Stimulated activated CD4-positive, alpha-beta T cell treated with anti-CD3 and anti-CD28 coated beads, TNF-alpha, amount 100 ng/mL, for 24 hours (primary cell): ENCODE data around the gene CDON.
"Not testable (repeated sequence)": the region's sequence is repeated elsewhere in the genome, so short reads cannot be mapped to it uniquely, and the experiment has no call there.

Experiments
- DNase-seq, 3 experiments: peaks; one replicate each; pipeline ENCODE4 v3.0.0-alpha.2; 2020; ENCODE audit warnings: low read depth in 3 of 3

The CDON gene

DNA sequence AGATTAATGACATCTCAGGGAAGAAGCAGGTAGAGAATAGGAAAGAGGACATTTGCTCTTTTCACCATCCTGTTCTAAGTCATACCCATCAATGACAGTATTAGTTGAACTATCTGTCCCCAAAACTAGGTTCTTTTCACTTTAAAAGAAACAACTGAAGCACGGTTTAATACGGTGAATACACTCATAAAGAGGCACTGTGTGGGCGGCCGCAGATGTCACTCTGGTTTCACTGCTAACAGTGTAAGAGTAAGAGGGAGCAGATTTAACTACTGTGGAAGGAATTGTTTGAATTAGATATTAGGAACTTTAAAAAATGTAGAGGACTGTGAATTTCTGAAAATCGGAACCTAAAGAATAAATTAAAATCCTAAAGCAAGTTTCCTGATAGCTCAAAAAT is 67.4 kb downstream of the CDON start:
- DNase-seq: peak; percentile 7 to 57 (median 9)

DNA sequence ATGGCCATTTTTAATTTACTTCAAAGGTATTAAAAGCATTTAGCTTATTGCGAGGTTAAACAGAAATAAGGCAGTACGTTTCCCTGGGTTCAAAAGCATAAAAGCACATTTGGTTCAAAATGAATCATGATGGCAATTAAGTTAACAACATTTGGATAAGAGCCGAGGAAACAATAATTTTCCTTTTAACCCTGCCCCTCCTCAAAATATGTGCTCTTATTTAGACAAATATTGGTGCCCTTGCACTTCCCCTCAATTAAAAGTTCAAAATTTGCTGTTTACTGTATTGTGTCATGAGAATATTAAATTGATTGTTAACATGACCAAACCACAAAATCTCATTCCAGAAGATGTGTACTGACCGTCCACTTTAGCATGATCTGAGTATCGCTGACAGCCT is 68.2 kb downstream of the CDON start:
- no peak for DNase-seq

DNA sequence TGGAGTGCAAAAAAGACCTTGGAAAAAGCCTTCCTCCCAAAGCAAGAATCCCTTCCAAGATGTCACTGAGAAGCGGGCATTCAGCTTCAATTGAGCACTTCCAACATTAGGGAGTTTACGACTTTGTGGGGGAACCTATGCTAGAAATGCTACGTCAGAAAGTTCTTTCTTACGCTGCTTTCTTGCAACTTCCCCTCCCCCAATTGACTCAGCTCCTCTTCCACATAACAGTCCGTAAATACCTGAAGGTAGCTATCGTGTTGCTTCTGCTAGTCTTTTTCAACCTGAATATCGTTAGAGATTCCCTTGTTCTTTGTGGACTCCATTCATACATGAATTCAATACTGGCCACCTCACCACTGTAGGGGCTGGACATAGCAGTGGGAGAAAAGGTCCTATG is 69.8 kb downstream of the CDON start:
- no peak for DNase-seq

DNA sequence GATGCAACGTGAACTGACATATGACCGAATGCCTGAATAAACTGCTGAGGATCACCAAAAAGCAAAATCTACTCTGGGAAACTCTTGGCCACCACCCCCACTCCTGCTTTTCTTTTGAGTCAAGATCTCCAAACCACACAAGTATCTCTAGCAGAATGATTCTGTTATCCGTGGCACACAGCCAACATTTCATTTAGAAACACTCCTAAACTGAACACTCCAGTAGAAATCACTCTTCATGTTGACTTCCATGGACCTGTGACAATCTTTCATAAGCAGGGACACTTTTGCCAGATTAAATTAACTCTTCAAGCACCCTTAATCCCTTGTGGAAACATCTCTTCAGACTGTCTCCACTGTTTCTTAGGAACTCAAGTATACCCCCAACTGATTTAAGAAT is 72.4 kb downstream of the CDON start:
- no peak for DNase-seq

DNA sequence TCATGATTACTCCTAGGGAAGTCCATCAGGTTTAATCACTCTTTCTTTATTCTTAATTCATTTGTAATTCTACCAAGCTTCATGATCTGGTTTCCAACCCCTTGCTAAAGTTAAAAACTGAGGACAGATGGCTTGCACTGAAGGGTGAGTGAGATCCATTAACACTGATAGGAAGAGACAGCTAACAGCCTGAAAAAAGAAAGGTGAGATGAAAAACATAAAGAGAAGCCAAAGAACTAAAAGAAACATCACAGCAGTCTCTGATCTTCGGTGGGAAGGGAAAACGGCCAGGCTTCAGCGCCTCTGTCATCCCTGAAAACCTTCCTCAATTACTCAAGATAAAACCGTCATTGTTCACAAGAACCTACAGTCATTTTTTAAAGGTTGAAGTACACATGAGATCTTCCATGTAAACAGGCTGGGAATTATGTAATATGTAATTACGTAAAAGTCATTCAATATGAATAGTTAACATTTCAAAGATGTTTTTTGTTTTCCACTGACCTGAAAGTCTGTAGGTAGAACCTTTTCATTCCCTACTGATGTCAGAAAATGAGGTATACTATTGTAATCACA is 75.5 kb downstream of the CDON start:
- DNase-seq: no peak

DNA sequence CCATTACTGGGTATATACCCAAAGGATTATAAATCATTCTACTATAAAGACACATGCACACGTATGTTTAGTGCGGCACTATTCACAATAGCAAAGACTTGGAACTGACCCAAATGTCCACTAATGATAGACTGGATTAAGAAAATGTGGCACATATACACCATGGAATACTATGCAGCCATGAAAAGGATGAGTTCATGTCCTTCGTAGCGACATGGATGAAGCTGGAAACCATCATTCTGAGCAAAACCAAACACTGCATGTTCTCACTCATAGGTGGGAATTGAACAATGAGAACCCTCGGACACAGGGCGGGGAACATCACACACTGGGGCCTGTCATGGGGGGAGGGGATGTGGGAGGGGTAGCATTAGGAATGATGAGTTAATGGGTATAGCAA is 76.7 kb downstream of the CDON start:
- not testable (repeated sequence) for DNase-seq

DNA sequence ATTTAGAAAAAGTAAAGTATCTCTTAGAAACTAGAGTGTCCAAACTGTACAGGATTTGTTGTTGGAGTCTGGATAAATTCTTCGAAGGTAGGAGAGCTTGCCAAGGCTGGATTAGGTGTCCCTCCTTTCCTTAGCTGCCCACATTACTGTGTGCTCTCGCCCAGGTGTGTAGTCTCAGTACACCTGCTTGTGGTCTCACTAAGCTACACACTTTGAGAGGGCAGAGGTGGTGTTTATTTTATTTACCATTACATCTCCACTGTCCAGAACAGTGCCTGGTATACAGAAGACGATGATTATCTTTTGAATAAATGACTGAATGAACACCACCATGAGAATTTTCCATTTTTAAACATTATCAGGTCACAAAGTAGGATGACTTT is 80.3 kb downstream of the CDON start:
- DNase-seq: no peak

DNA sequence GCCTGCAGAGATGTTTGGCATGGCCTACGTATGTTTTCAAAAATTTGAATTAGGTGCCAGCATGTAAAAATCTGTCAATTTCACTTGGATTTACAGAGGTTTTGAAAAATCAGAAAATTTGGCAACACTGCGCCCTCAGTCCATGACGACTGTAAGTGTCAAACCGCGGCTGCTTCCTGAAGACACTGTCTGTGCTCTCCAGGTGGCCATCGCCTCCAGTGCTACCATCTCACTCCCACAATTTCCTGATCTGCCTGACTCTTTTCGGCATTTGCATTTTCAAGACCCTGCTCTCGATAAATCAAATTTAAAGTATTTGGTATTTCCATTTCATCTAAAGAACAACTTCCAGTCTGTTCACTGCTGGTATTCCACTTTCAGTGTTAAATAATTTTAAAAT is 82.2 kb downstream of the CDON start:
- no peak for DNase-seq

DNA sequence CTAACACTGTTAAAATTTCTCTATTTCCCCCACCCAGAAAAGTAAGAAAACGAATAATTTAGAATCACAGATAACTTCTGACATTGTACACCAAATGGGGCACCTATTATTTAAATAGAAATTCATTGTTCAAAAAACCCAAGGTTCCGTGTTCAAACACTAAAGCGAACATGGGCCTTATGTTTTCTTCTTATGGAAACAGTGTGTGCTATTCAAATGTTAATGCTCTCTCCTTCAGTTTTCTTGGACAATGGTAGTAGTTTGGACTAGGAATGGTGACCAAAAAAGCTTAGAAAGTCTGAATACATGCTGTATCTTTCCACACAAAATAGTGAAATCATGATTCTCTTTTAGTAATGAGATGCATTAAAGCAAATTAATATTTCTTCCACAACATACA is 83.2 kb downstream of the CDON start:
- DNase-seq: no peak

DNA sequence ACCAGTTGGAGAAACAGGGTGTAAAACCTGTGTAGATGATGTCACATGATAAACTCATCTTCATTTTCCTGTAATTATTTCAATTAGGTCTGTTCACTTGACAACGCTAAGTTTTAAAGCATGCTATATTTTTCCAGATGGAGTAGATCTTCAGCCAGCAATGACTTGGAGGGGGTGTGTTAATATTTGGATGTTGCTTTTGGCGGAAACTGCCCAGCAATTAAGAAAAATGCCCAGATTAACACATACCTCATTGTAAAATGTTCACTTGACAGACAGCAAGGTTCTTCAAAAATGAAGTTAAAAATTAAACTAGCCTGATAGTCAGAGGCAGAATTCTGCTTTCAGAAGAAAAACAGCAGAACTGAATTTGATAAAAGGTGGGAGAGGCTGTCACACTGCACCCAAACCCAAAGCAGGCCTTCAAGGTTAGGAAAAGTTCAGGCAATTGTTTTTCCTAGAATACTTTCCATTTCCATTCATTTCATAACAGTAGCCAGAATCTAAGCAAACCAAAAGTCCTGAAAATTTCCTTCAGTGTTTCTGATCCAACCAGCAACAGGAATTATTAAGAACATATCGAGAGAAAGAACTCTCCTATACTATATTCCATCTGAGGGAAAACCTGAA is 83.8 kb downstream of the CDON start:
- no peak for DNase-seq

DNA sequence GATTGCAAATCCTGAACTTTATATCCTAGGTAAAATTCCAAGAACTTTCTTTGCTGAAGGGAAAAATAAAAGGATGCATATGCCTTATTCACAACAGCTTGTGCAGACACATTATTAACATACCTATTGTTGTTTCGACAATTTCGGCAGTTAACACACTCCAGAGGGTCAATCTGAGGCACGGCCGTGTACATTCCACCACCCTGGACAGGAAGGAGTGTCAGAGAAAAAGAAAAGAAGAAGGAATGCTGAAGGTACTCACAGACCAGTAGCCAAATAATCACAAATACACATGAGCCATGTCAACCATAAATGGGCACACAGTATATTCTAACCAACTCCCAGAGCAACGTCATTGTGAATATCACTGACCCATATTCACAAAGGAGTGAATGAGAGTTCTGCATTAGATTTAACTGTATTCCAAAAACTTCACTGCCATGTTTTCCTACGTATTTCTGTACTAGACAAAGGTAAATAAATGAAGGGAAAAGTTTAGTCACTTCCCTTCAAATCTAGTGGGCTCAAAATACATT is 84.4 kb downstream of the CDON start:
- DNase-seq: no peak

DNA sequence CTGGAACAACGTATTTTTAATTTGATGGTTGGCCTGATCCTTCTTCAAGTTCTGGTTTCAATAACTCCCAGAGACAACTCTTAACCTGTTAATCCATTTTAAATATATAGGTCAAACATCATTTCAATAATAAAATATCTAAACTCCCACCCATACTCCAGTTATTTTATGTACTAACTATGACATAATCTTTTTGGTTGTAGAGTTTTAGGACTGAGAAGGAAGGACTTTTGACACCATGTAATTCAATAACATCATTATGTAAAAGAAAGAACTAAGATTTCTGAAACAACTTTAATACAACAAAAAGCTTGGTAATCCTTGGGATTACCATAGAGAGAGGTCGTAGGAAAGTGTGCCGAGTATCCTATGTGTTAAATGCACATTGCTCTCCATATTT is 85.3 kb downstream of the CDON start:
- DNase-seq: no peak

DNA sequence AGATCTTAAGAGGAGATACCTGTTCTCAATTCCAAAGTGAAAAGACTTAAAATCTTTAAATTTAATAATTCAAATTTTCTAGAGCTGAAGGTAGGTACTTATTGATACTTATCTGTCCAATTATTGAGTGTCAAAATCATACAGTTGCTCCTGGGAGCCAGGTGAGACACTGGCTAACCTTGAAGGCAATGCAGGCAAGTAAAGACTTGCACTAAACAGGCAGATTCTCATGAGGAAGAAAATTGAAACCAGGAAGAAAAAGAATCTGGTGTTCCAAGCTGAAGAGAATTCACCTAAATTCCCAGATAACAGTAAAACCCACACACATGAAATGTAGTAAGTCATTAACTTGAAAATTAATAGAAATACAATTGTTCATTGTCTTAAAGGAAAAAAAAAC is 86.5 kb downstream of the CDON start:
- DNase-seq: no peak

DNA sequence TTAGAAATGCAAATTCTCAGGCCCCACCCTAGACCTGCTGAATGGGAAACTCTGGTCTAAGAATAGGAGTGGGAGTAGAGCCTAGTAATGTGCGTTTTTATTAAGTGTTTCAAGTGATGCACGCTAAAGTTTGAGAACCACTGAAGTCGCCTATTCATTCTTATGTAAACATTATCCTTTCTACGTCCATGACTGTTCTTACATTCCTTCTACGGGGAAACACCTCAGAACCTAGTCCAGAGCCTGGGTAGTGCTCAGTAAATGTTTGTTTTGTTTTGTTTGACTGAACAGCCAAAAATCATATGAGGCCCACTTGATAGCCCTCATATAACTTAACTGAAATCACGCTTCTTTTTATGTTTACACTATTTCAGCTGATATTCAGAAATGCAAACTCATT is 87.0 kb downstream of the CDON start:
- DNase-seq: no peak

DNA sequence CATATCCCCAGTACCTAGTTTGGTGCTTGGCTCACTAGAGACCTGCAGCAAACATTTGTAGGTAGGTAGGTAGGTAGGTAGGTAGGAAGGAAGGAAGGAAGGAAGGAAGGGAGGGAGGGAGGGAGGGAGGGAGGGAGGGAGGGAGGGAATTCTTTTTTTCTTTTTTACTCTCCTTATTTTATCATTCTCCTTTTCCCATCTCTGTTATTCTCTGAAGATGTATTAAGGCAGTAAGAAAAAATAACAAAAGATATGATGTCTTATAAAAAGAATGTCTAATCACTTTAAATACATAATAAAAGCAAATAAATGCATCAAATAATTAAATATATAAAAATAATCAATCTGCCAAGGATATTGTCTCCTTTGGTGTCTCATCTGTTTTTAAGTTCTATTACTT is 88.4 kb downstream of the CDON start:
- no peak for DNase-seq

DNA sequence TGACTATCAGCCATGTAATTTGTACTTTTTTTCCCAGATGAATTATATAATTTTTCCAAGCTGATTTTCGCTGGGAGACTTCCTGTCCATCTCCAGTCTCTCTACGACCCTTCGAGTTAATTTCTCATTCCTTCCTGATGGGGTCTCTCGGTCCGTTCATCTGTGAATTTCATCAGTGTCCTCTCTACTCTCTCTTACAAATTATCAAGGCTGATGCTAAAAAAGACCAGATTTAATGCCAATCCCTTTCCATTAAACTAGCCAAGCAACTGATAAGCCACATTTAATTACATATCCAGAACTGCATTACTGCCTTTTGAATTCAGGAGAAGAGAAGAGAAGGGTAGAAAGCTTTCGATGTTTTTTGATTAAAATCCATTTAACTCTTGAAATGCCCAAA is 91.0 kb downstream of the CDON start:
- DNase-seq: no peak

DNA sequence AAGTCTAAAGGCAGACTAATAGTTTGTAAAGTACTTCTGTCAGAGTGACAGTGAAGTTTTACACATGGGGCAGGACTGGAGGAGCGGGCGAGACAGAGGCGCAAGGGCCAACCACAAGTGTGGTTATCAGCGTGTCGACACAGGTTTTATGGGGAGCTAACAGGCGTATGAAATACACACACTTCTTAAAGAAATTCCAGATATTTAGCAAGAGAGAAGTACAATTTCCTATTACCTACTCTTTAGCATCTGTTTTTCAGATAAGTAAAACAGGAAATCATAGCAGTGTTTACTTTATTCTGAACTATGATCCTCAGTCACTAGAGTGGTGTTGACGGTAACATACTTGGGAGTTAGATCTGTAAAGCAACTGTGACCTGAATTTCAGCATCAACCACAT is 94.3 kb downstream of the CDON start:
- DNase-seq: no peak

DNA sequence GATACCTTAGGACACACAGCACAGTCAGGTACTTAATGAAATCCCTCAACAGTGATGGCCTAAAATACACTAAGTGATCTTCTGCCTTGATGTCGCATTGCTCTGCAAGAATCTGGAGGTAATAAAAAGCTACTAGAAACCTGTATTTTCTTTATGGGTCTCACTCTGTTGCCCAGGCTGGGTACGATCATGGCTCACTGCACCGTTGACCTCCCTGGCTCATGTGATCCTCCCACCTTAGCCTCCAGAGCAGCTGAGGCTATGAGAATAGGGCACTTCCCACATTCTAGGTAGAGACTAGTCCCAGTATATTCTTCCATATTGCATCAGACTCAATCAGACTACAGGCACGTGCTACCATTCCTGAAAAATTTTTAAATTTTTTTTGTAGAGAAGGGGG is 95.2 kb downstream of the CDON start:
- DNase-seq: no peak

DNA sequence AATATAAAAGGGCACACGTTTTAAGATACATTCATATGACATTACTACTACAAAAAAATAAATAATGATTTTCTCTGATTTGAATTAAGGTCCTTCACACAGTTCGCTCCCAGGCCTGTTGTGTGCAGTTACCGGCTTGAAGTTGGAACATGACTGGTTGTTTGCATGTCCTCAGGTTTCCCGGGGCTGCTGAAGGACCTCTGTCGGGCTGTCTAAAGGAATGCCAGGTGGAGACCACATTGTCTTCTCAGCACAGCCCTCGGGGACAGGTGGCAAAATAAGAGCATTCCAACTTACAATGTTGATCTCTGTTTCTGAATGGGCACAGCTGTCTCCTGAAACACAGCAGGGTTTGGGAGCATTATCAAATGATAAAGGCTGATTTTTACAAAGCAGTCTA is 101.9 kb downstream of the CDON start:
- no peak for DNase-seq

DNA sequence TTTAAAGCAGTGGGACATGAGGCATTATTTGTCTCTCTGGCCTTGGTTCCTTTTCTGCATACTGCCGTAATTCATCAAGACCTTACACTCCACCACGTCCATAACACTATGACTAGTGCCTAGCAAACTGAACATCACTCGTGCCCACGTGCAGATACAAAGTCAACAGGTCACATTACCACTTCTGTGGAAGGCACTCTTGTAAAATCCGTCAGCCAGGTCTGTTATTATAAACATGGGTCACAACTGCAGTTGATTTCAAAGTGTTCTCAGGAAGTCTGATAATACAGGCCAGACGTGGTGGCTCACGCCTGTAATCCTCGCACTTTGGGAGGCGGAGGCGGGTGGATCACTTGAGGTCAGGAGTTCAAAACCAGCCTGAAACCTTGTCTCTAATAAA is 102.7 kb downstream of the CDON start:
- DNase-seq: no peak

DNA sequence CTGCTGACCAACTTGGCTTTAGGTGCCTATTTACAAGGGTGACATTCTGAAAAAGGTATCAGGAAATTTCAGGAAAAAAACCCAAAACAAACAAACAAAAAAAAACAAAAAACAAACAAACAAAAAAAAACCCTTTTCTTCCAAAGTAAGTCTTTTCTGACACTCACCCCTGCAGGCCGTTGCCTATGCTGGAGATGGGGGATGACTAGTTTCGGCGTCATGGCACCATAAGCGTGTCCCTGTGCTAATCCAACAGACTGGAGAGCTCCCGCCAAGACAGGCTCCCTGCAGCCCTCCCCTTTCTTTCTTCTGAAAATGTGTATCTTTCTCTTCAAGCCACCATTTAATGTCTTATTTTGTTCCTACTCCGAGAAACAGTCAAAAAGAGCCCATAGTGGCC is 103.2 kb downstream of the CDON start:
- no peak for DNase-seq

DNA sequence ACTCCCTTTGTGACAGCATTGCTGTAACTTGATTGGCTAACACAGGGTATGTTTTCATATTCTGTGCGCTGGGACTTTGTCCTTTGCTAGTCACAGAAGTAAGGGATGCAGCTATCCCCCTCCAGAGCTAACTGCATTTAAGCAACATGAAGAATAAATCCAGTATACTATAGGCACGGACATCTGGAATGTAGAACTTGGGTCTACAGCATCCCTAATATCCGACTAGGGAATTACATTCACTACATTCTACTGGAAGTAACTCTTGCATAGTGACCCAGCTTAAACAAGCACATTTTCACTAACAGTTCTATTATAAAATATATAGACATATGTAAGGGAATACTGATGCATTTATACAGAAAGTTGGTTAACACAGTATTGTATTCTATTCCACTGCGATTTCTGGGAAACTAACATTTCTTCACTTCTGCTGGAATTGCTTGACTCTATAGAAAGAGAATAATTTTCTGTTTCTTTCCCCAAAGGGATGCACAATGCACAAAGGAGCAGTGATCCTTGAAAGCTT is 103.7 kb downstream of the CDON start:
- DNase-seq: no peak

DNA sequence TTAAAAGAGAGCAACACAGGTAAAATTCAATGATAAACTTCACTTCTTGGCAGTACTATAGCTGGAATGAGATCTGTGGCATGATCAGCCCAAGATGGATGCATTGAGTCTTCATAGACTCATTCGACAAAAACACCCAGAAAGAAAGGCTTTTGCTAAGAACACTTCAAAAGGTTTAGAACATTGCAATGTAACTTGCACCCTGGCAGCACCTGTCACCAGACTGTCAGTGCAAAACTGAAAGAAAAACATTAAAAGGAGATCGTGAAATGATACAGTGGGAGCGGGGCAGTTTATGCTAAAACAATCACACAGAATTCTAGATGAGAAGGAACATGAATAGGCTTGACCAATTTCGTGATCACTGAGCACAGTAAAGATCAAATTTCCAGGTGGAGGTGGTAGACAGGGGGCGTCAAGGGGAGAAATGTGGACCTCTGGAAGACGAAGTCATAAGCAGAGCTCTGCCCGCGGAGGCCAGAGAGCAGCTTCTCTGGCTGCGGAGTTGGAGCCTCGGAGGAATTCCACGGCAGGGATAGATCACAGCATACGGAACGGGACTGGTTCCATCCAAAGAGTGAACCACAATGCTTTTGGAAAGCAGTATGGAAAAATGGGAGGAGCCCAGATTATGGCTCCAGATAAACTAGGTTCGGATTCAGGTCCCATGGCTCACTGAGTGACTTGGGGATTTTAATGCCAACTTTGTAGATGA is 104.9 kb downstream of the CDON start:
- no peak for DNase-seq
